ENCODE measurements around the gene PPP1R13L. TPM values are rescaled to one million over a fixed set of nuclear protein-coding genes. Genes with fewer than 3 reads are reported as not detected.
A peak's percentile ranks its signal among the peaks of the same experiment; 100 is the strongest.

The PPP1R13L gene
- total RNA-seq, 1 experiment from 2014 or later: 36.4 TPM

- Histone ChIP-seq H3K9me2 (replicated peaks; ENCODE audit: low read length) (no peaks in the 10 kb centered on the region), H3K4me1 (ENCODE audit: insufficient read depth, low read length) (no peaks in the 10 kb centered on the region), H3K9ac (ENCODE audit: low read length) (no peak overlapping the region), H3K27ac (ENCODE audit: low read length) (no peak overlapping the region), H3K79me2 (ENCODE audit: low read length) (no peaks in the 10 kb centered on the region), H3K9me3 (ENCODE audit: low read length) (no peaks in the 10 kb centered on the region), H4K20me1 (ENCODE audit: low read length) (no peaks in the 10 kb centered on the region), H3K4me3 (ENCODE audit: low read length) (no peak overlapping the region), H3F3A (ENCODE audit: low read length, unreplicated experiment) (no peaks in the 10 kb centered on the region), H3K36me3 (ENCODE audit: low read depth, low read length) (peaks cover 5% of the 10 kb centered on the region; the same call in 1 of the 2 replicates), H3K4me2 (ENCODE audit: low read length) (no peak overlapping the region), H2AFZ (ENCODE audit: low read length) (no peak overlapping the region), H3K27me3 (ENCODE audit: low read length) (no peaks in the 10 kb centered on the region)
- TF ChIP-seq EZH2 (IDR thresholded peaks at IDR 0.05; ENCODE audit: low read length, unreplicated experiment): no peak
- no peak for TF ChIP-seq CTCF (conservative IDR thresholded peaks at IDR 0.05; ENCODE audit: low read depth, low read length)
- TF ChIP-seq EZH2phosphoT487 (IDR thresholded peaks at IDR 0.05; ENCODE audit: borderline replicate concordance, low read length): no peak
- TSS peak; percentile 25 for BruUV-seq (replicated peaks)
- intact Hi-C loops (cut with micrococcal nuclease): no loop called here
- DNase-seq: no peak
- POLR2A ChIA-PET (ENCODE audit: unreplicated experiment): no interaction called here
- no peak for ATAC-seq
- CTCF ChIA-PET: no interaction called here
Measured at GRCh38 chr19:45391871-45392665, 12.8 kb downstream of the PPP1R13L start.

DNA sequence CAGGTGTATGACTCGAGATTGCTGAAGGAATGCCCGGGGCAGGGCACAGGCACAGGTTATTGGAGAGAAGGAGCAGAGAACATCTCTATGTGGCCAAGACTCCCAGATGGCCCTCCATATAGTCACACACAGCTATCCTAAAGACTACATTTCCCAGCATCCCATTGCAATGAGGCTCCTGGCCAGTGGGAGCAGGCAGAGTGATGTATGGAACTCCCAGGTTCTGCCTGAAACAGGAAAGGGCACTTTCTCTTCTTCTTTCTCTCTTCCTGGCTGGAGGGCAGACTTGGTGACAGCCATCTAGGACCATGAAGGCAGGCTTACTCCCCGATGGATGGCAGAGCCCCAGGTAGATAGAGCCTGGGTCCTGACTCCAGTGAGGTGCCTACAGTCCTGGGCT is 13.5 kb downstream of the PPP1R13L start:
- intact Hi-C loops (cut with micrococcal nuclease): no loop called here
- Histone ChIP-seq H2AFZ (ENCODE audit: low read length) (no peak overlapping the region), H3K27ac (ENCODE audit: low read length) (no peak overlapping the region), H4K20me1 (ENCODE audit: low read length) (no peaks in the 10 kb centered on the region), H3K4me1 (ENCODE audit: insufficient read depth, low read length) (no peaks in the 10 kb centered on the region), H3K9me2 (replicated peaks; ENCODE audit: low read length) (no peaks in the 10 kb centered on the region), H3K36me3 (ENCODE audit: low read depth, low read length) (peaks cover 5% of the 10 kb centered on the region; the same call in 1 of the 2 replicates), H3K4me3 (ENCODE audit: low read length) (no peak overlapping the region), H3K27me3 (ENCODE audit: low read length) (no peaks in the 10 kb centered on the region), H3K9ac (ENCODE audit: low read length) (no peak overlapping the region), H3K9me3 (ENCODE audit: low read length) (no peaks in the 10 kb centered on the region), H3K79me2 (ENCODE audit: low read length) (no peaks in the 10 kb centered on the region), H3F3A (ENCODE audit: low read length, unreplicated experiment) (no peaks in the 10 kb centered on the region), H3K4me2 (ENCODE audit: low read length) (no peak overlapping the region)
- ChIA-PET POLR2A (ENCODE audit: unreplicated experiment) (interaction anchor here (0.7 kb wide), 1 partner anchor 138 kb away, joined by 8 read pairs; no protein-coding TSS in a partner anchor), CTCF (no interaction called here)
- DNase-seq (peak; percentile 25), ATAC-seq (peak; percentile 64)
- BruUV-seq (replicated peaks): no TSS peak
- TF ChIP-seq CTCF (conservative IDR thresholded peaks at IDR 0.05; ENCODE audit: low read depth, low read length) (no peak), EZH2phosphoT487 (IDR thresholded peaks at IDR 0.05; ENCODE audit: borderline replicate concordance, low read length) (no peak), EZH2 (IDR thresholded peaks at IDR 0.05; ENCODE audit: low read length, unreplicated experiment) (no peak)
